Neural progenitor cell (in vitro differentiated cells): ENCODE results near the gene MMP17. TPM values are rescaled to one million over a fixed set of nuclear protein-coding genes. Genes with fewer than 3 reads are reported as not detected.

Experiments
- DNase-seq: peaks from one replicate; pipeline ENCODE4 v3.0.0-alpha.2; 2016; ENCODE audit warnings: low spot score
- H2AFZ ChIP-seq: fragments of 200-600 bp; sonication (generic); replicated peaks from 2 replicates; pipeline ENCODE4 v1.6.1; 2016; ENCODE audit warnings: antibody characterized with exemption
- H3F3A ChIP-seq: fragments of 200-600 bp; sonication (generic); 2 replicates; pipeline ENCODE4 v1.6.1; 2016; ENCODE audit warnings: antibody characterized with exemption, low read depth
- H3K27ac ChIP-seq: fragments of 200-600 bp; sonication (generic); 2 replicates; pipeline ENCODE4 v1.5.1; 2016; ENCODE audit warnings: mild to moderate bottlenecking
- H3K27me3 ChIP-seq: fragments of 200-600 bp; sonication (generic); 2 replicates; pipeline ENCODE4 v1.6.1; 2016; ENCODE audit warnings: mild to moderate bottlenecking, moderate library complexity
- H3K36me3 ChIP-seq: fragments of 200-600 bp; sonication (generic); 2 replicates; pipeline ENCODE4 v1.5.1; 2016
- H3K4me1 ChIP-seq: fragments of 200-600 bp; sonication (generic); 2 replicates; pipeline ENCODE4 v1.6.1; 2016; ENCODE audit warnings: mixed run types
- H3K4me2 ChIP-seq: fragments of 200-600 bp; sonication (generic); 2 replicates; pipeline ENCODE4 v1.6.1; 2016
- H3K4me3 ChIP-seq: fragments of 200-600 bp; sonication (generic); 2 replicates; pipeline ENCODE4 v1.5.1; 2016
- H3K79me2 ChIP-seq: fragments of 200-600 bp; sonication (generic); 2 replicates; pipeline ENCODE4 v1.6.1; 2016; ENCODE audit warnings: low read depth
- H3K9ac ChIP-seq: fragments of 200-600 bp; sonication (generic); 2 replicates; pipeline ENCODE4 v1.6.1; 2016
- H3K9me3 ChIP-seq: fragments of 200-600 bp; sonication (generic); 2 replicates; pipeline ENCODE4 v1.5.1; 2016; ENCODE audit warnings: low read depth
- H4K20me1 ChIP-seq: fragments of 200-600 bp; sonication (generic); 2 replicates; pipeline ENCODE4 v1.6.1; 2016; ENCODE audit warnings: low read depth
- H3K27ac Mint-ChIP-seq: 3 replicates; pipeline ENCODE4 v1.8.0; 2021; ENCODE audit warnings: mixed read lengths
- H3K27me3 Mint-ChIP-seq: 2 replicates; pipeline ENCODE4 v1.8.0; 2022; ENCODE audit warnings: low read depth, mild to moderate bottlenecking, inconsistent platforms, moderate library complexity, mixed read lengths; ENCODE audit not compliant: insufficient read depth
- H3K36me3 Mint-ChIP-seq: 3 replicates; pipeline ENCODE4 v1.8.0; 2021; ENCODE audit warnings: mixed read lengths
- H3K4me1 Mint-ChIP-seq: 3 replicates; pipeline ENCODE4 v1.8.0; 2021; ENCODE audit warnings: mixed read lengths
- H3K4me3 Mint-ChIP-seq: 3 replicates; pipeline ENCODE4 v1.8.0; 2021; ENCODE audit warnings: mild to moderate bottlenecking, moderate library complexity, mixed read lengths
- H3K9me3 Mint-ChIP-seq: 3 replicates; pipeline ENCODE4 v1.8.0; 2020; ENCODE audit warnings: mixed read lengths
- EZH2 ChIP-seq: fragments of 200-600 bp; sonication (generic); IDR thresholded peaks from 2 replicates; pipeline ENCODE4 v1.6.1; 2017; ENCODE audit warnings: antibody characterized with exemption, mild to moderate bottlenecking, moderate library complexity
- EZH2phosphoT487 ChIP-seq: fragments of 200-600 bp; sonication (generic); IDR thresholded peaks from 2 replicates; pipeline ENCODE4 v1.6.1; 2017; ENCODE audit warnings: antibody characterized with exemption
- total RNA-seq: library from RNA; depleted of rRNA; stranded (reverse); fragments of >200 nt; gene quantifications from 2 replicates; pipeline ENCODE4 v1.2.3, GENCODE V29; 2015; ENCODE audit warnings: low replicate concordance
- TF ChIP-seq, protein P1 (sequence below): fragments of 200-600 bp; sonication (generic); IDR thresholded peaks from 2 replicates; pipeline ENCODE4 v1.5.1; 2017; ENCODE audit warnings: antibody characterized with exemption, mild to moderate bottlenecking

Gene MMP17
- total RNA-seq, 1 donor from 2014 or later = 2.1 TPM

DNA sequence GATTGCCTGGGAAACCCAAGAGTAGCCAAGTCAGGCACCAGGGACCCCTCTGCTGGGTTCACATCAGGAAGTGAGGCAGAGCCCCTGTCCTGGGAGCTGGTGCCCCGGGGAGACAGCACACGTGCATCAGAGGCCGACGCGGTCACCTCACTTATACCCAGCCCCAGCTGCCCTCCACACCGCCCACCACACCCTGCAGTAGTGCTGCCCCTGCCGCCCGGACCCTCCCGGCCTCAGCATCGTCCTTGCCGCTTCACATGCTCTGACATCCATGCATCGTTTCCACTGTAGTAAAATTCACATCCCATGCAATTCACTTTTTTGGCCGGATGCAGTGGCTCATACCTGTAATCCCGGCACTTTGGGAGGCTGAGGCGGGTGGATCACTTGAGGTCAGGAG is 14.0 kb downstream of the MMP17 start:
- H2AFZ ChIP-seq = no peak overlapping the region
- no peaks in the 10 kb centered on the region for H3K79me2 ChIP-seq
- no peak overlapping the region for H3K4me3 Mint-ChIP-seq
- no peak overlapping the region for H3K27ac Mint-ChIP-seq
- H3K36me3 ChIP-seq = no peaks in the 10 kb centered on the region
- no peaks in the 10 kb centered on the region for H4K20me1 ChIP-seq
- DNase-seq = no peak
- H3K9me3 ChIP-seq = no peaks in the 10 kb centered on the region
- H3K27ac ChIP-seq = no peak overlapping the region
- no peaks in the 10 kb centered on the region for H3K9me3 Mint-ChIP-seq
- no peak overlapping the region for H3K9ac ChIP-seq
- H3F3A ChIP-seq = no peaks in the 10 kb centered on the region
- H3K4me3 ChIP-seq = no peak overlapping the region
- no peaks in the 10 kb centered on the region for H3K36me3 Mint-ChIP-seq
- H3K4me2 ChIP-seq = no peak overlapping the region
- H3K27me3 Mint-ChIP-seq = peaks cover 3% of the 10 kb centered on the region
- H3K27me3 ChIP-seq = no peaks in the 10 kb centered on the region
- H3K4me1 Mint-ChIP-seq = no peaks in the 10 kb centered on the region
- TF ChIP-seq, protein P1, sequence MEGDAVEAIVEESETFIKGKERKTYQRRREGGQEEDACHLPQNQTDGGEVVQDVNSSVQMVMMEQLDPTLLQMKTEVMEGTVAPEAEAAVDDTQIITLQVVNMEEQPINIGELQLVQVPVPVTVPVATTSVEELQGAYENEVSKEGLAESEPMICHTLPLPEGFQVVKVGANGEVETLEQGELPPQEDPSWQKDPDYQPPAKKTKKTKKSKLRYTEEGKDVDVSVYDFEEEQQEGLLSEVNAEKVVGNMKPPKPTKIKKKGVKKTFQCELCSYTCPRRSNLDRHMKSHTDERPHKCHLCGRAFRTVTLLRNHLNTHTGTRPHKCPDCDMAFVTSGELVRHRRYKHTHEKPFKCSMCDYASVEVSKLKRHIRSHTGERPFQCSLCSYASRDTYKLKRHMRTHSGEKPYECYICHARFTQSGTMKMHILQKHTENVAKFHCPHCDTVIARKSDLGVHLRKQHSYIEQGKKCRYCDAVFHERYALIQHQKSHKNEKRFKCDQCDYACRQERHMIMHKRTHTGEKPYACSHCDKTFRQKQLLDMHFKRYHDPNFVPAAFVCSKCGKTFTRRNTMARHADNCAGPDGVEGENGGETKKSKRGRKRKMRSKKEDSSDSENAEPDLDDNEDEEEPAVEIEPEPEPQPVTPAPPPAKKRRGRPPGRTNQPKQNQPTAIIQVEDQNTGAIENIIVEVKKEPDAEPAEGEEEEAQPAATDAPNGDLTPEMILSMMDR = no peak
- no peak for TF ChIP-seq EZH2
- TF ChIP-seq EZH2phosphoT487 = no peak
- H3K4me1 ChIP-seq = no peaks in the 10 kb centered on the region

DNA sequence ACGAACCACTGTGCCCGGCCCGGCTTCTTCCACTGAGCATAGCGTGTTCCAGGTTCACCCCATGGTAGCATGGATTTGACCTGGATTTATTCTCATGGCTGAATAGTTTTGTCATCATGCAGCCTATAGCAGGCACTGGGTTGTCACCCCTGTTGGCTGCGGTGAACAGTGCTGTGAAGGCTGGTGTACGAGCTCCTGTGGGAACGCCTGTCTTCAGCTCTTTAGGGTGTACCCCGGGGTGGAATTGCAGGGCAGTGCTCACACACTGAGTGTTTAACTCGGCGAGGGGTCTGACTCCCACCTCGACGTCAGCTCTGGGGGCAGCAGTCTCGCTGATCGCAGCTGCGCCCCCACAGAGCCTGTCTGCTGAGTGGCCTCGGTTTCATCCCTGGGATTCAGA is 15.3 kb downstream of the MMP17 start:
- TF ChIP-seq EZH2phosphoT487 (no peak), EZH2 (no peak)
- TF ChIP-seq, protein P1 = no peak
- no peaks in the 10 kb centered on the region for H3K36me3 ChIP-seq
- H3K4me3 ChIP-seq = no peak overlapping the region
- no peak overlapping the region for H3K27ac ChIP-seq
- DNase-seq = no peak
- no peaks in the 10 kb centered on the region for H3F3A ChIP-seq
- no peaks in the 10 kb centered on the region for H3K79me2 ChIP-seq
- no peaks in the 10 kb centered on the region for H3K27me3 ChIP-seq
- no peak overlapping the region for H3K4me2 ChIP-seq
- H3K9me3 ChIP-seq = no peaks in the 10 kb centered on the region
- no peaks in the 10 kb centered on the region for H3K4me1 Mint-ChIP-seq
- no peak overlapping the region for H3K27ac Mint-ChIP-seq
- peaks cover 6% of the 10 kb centered on the region for H3K27me3 Mint-ChIP-seq
- no peaks in the 10 kb centered on the region for H3K36me3 Mint-ChIP-seq
- H3K4me1 ChIP-seq = no peaks in the 10 kb centered on the region
- H2AFZ ChIP-seq = no peak overlapping the region
- H3K4me3 Mint-ChIP-seq = no peak overlapping the region
- H4K20me1 ChIP-seq = no peaks in the 10 kb centered on the region
- no peak overlapping the region for H3K9ac ChIP-seq
- no peaks in the 10 kb centered on the region for H3K9me3 Mint-ChIP-seq

DNA sequence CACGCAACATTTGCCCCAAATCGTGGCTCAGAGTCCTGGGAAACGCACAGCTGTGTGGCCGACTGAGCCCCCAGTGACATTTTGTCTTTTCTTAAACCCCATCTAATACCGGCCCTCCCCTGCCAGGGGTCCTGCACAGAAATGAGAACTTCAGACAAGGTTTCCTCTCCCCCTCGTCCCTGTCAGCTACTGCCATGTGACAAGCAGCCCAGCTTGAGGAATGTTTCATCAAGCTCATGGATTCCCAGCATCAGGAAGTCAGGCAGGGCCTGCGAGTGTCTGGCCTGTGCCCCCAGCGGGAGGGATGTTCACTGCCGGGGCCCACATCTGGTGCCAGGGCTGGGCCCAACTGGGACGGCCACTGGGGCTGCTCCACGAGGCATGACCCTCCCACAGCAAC is 15.9 kb downstream of the MMP17 start:
- no peaks in the 10 kb centered on the region for H3K4me1 ChIP-seq
- H3K27me3 Mint-ChIP-seq = peaks cover 6% of the 10 kb centered on the region
- no peaks in the 10 kb centered on the region for H3K36me3 Mint-ChIP-seq
- no peak overlapping the region for H3K4me3 Mint-ChIP-seq
- no peaks in the 10 kb centered on the region for H3K9me3 ChIP-seq
- no peak for DNase-seq
- no peak overlapping the region for H3K9ac ChIP-seq
- H3K27me3 ChIP-seq = no peaks in the 10 kb centered on the region
- H3K27ac Mint-ChIP-seq = no peak overlapping the region
- H2AFZ ChIP-seq = no peak overlapping the region
- H3K4me3 ChIP-seq = no peak overlapping the region
- H3K4me1 Mint-ChIP-seq = no peaks in the 10 kb centered on the region
- no peaks in the 10 kb centered on the region for H3K79me2 ChIP-seq
- H3K9me3 Mint-ChIP-seq = no peaks in the 10 kb centered on the region
- no peak for TF ChIP-seq EZH2
- TF ChIP-seq EZH2phosphoT487 = no peak
- TF ChIP-seq, protein P1 = no peak
- no peak overlapping the region for H3K4me2 ChIP-seq
- H3K36me3 ChIP-seq = no peaks in the 10 kb centered on the region
- no peaks in the 10 kb centered on the region for H3F3A ChIP-seq
- H4K20me1 ChIP-seq = no peaks in the 10 kb centered on the region
- no peak overlapping the region for H3K27ac ChIP-seq
